NK-92 (cell line): ENCODE data around the gene FNDC7.
"Not testable (repeated sequence)": the region's sequence is repeated elsewhere in the genome, so short reads cannot be mapped to it uniquely, and the experiment has no call there.

Experiments used
- DNase-seq: peaks from one replicate; lab custom pipeline; 2025; ENCODE audit not compliant: unreplicated experiment; lab: John Stamatoyannopoulos, UW

Gene FNDC7

DNA sequence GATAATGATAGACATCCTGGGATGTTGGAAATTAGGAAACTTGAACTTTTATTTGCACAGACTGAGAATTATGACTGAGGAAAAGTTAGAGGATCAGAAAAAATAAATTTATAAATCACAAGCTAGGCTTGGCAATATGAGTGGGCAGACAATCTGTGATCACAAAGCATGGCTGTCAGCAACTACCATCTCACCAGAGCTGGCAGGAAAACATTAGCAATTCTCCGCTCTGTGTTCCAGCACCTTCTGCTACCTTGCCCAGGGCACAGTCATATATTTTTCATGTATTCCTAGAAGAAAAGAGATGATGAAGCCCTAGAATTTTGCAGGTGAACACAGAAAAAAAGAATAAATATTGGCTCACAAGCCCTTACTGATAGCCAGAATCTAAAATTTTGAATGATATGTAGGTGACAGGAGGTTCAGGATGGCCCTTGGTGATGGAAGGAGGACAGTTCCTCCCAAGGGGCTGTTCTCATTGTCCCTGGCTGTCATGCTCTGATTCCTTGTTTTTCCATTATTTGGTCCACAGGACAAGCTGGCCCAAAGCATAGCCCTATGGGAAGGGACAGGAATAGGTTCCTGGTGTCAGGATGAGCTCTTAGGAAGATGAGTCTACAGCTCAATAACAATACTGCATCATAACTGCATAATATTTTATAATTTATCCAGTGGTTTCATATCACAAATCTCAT, 21.6 kb downstream of the FNDC7 start:
- no peak for DNase-seq

- DNase-seq: no peak
These were observed 29.5 kb downstream of the FNDC7 start for GRCh38 chr1:108742253-108742652.

- DNase-seq: no peak
These were observed 33.3 kb downstream of the FNDC7 start for GRCh38 chr1:108745980-108746381.

- DNase-seq: peak; percentile 87
These were observed 33.9 kb downstream of the FNDC7 start, which contains the start of gene STXBP3 for GRCh38 chr1:108746382-108747170. Gene STXBP3 (plus strand): TSS chr1:108746674. CDS start chr1:108746738, 64 bp downstream.

DNA sequence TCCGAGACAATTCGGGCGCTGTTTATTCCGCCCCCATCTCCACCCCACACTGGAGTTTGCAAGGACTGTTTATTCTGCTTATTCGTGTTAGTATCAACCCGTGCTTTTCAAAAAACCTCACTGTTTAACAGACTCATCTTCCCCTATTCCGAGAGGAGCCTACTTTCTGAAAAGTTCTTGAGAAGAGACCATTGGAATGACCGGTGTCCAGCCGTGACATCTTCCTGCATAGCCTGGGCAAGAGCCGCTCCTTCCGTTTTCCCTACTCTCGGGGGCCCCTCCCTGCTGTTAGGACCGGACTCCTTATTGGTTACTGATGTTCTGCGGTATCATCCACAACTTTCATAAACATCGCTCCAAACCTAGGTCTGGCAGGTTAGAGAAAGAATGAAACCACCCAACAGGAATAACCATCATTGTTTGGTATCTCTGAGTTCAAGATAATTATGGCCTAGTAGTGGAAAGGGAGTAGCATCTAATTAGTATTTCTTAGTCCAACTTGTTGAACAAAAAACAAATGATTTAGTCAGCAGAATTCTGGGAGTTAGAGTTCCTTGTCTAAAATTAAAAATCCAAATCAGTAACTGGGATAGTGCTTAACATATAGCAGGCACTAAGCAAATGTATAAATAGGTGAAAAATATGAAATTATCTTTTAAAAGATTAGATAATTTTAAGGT, 34.6 kb downstream of the FNDC7 start:
- DNase-seq: no peak

DNA sequence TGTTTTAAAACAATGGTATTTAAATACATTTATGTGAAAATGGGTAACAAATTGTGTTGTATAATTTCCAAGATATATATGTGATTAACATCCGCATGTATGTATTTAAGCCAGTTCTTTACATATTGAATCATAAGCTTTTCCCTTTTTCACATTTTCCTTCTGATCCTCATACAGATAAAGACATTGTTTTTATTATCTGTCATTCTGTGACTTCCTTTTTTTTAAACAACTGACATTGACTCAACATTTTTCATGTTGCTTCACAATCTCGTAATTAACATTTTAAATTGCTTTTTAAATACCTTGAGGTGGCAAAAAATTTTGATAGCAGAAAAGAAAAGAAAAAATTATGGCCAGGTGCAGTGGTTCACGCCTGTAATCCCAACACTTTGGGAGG, 35.2 kb downstream of the FNDC7 start:
- no peak for DNase-seq

DNA sequence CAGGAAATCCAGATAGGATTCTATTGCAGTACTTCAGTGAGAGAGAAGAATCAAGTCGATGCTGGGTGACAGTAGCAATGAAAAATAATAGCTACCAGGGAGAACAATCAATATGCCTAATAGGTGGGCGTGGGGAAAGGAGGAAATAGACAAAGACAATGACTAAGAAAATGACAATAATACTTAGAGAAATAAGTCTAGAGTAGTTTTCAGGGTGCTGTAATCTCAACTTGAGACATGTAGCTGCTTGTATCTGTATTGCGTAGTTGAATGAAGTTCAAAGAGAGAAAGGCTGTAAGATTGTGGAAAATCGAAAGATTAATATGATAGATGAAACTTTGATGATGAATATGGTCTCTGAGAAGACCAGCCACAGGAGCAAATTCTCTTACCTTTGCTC, 36.4 kb downstream of the FNDC7 start:
- no peak for DNase-seq

DNA sequence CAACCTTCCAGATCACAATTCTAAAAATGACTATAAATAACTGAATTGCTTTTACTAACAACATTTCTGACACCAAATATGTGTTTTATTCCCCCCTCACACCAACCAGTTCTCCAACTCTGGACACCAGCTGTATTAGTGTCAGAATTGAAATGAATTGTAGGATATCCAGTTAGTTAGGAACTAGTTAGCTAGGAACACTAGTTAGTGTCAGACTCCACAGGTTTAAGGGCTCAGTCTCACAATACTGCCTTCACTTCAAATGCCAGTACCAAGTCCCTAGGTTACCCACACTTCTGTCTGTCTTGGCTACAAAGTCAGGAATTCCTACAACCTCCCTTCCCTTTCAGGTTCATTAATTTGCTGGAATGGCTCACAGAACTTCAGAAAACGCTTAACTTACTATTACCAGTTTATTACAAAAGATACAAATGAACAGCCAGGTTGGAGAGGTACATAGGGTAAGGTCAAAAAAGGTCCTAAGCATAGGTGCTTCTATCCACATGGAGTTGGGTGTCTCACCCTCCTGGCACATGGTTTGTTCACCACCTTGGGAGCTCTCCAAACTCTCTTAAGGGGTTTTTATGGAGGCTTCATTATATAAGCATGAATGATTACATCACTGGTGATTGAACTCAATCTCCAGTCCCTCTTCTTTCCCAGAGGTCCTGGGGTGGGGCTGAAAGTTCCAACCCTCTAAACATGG, 37.9 kb downstream of the FNDC7 start:
- DNase-seq: no peak

DNA sequence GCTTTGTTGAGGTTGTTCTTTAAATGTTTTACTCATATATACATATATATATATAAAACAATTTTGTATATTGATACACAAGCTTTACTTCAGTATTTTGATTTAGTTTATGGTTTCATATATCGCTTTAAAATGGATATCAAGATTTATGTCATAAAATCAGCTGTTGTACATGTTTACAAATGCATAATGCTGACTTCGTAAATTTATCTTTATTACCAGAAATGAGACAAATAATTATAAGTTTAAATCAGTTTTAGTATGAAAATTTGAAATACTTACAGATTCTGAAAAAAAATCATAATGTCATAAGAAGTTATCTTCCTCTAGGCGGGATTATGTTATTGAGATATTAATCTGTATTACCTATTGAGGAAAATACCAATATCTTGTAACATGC, 40.7 kb downstream of the FNDC7 start:
- DNase-seq: no peak

DNA sequence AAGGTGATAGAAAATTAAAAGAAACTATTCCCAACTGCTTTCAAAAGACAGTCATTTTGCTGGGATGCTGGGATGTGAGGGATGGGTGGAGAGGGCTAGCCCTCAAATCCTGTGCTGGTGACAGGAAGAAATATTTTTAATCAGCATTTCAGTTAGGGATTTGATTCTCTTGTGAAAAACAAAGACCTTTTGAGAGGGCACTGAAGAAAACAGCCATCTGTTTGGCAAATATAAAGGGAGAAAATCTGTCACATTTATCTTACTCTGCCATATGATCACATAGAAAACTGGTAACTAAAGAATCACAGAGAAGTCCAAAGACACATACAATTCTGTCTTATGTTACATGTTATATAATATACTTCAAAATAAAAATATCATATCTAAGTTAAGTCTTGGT, 46.1 kb downstream of the FNDC7 start:
- no peak for DNase-seq

- no peak for DNase-seq
These were observed 54.4 kb downstream of the FNDC7 start for GRCh38 chr1:108767115-108767514.

- no peak for DNase-seq
These were observed 55.0 kb downstream of the FNDC7 start for GRCh38 chr1:108767708-108768107.

DNA sequence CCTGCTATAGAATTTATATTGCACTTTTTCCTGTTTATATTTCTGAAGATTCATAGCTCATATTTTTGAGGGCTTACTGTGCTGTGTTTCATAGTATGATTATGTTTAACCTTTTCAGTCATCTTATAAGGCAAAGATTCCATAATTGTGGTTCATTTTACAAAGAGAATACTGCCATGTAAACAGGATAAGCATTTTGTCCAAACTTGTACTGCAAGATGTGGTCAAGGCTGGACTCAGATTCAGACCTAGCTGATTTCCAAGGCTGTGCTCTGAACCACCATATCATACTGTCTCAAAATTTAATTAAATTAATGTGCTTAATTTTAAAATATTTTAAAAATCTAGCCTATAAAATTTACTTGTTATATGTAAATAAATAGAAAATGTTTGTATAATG, 65.1 kb downstream of the FNDC7 start:
- DNase-seq: no peak

GRCh38 chr1:108779455-108779854, 66.7 kb downstream of the FNDC7 start:
- DNase-seq: no peak

GRCh38 chr1:108780937-108781574, 68.3 kb downstream of the FNDC7 start:
- no peak for DNase-seq

- DNase-seq: not testable (repeated sequence)
These were observed 68.9 kb downstream of the FNDC7 start for GRCh38 chr1:108781575-108781944.

- no peak for DNase-seq
These were observed 72.6 kb downstream of the FNDC7 start for GRCh38 chr1:108785264-108785663.

DNA sequence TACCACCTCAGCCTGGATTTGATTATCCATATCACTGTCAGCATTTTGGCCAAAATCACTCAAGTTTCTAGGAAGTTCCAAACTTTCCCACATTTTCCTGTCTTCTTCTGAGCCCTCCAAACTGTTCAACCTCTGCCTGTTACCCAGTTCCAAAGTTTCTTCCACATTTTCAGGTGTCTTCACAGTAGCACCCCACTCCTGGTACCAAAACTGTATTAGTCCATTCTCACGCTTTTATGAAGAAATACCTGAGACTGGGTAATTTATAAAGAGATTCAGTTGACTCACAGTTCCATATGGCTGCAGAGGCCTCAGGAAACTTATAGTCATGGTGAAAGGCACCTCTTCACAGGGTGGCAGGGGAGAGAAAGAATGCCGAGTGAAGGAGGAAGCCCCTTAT, 73.2 kb downstream of the FNDC7 start:
- no peak for DNase-seq

DNA sequence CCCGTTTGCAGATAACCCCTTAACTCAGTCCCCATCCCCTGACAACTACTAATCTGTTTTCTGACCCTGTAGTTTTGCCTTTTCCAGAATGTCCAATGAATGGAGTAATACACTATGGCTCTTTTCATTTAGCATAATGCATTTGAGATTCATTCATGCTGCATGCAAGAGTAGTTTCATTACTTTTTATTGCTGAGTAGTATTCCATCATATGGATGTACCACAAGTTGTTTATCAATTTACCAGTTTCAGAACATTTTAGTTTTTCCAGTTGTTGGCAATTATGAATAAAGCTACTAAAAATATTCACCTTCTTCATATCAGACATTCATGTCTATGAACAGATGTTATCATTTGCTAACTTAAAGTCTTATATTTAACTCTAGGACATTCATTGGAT, 79.1 kb downstream of the FNDC7 start:
- no peak for DNase-seq
